Kidney (tissue), 14 donors: ENCODE data around the gene KRT24. TPM values are rescaled to one million over a fixed set of nuclear protein-coding genes. Genes with fewer than 3 reads are reported as not detected.

ENCODE experiments used
- DNase-seq, 5 donors: peaks; one replicate each; pipeline ENCODE4 v3.0.0-alpha.2; 2013 to 2020
- FAIRE-seq: peaks from 2 replicates; lab custom pipeline; 2012; peaks lifted over from hg19 to GRCh38; lab: Jason Lieb, UNC
- H3K27ac ChIP-seq, 2 donors: one replicate each; pipeline ENCODE4 v1.7.0; 2013; ENCODE audit warnings: low read depth in 2 of 2, low read length in 2 of 2, inconsistent platforms in 1 of 2
- H3K27me3 ChIP-seq: one replicate; pipeline ENCODE4 v1.7.1; 2013; ENCODE audit warnings: low read length, inconsistent platforms; ENCODE audit not compliant: control insufficient read depth, insufficient read depth
- H3K36me3 ChIP-seq, 3 donors: one replicate each; pipeline versions ENCODE4 v1.7.0 to v1.7.1; 2013; ENCODE audit warnings: low read length in 3 of 3, control low read depth in 1 of 3, inconsistent platforms in 1 of 3; ENCODE audit not compliant: insufficient read depth in 3 of 3, control insufficient read depth in 2 of 3
- H3K4me1 ChIP-seq, 3 donors: one replicate each; pipeline versions ENCODE4 v1.7.0 to v1.7.1; 2013; ENCODE audit warnings: low read length in 3 of 3, inconsistent platforms in 1 of 3, low read depth in 1 of 3; ENCODE audit not compliant: control insufficient read depth in 2 of 3, insufficient read depth in 2 of 3
- H3K4me3 ChIP-seq, 3 donors: one replicate each; pipeline versions ENCODE4 v1.7.0 to v1.8.1; 2013; ENCODE audit warnings: low read length in 3 of 3, control low read depth in 1 of 3, inconsistent platforms in 1 of 3
- H3K9ac ChIP-seq, 3 donors: one replicate each; pipeline versions ENCODE4 v1.7.0 to v1.7.1; 2013; ENCODE audit warnings: low read length in 3 of 3, control low read depth in 1 of 3, inconsistent platforms in 1 of 3
- H3K9me3 ChIP-seq, 3 donors: one replicate each; pipeline versions ENCODE4 v1.7.0 to v1.7.1; 2013; ENCODE audit warnings: low read length in 3 of 3, control low read depth in 1 of 3, inconsistent platforms in 1 of 3; ENCODE audit not compliant: control insufficient read depth in 2 of 3, insufficient read depth in 1 of 3
- CTCF ChIP-seq: IDR thresholded peaks from 3 replicates; pipeline ENCODE4 v1.5.1; 2012; ENCODE audit warnings: mild to moderate bottlenecking, moderate library complexity, borderline replicate concordance; ENCODE audit not compliant: insufficient read depth; ENCODE audit errors: extremely low read depth
- intact Hi-C: fragments of 100-400 bp; cut with DNase I; formaldehyde crosslinking; loops from one replicate; pipeline ENCODE4 v1.11.1; 2022
- polyA plus RNA-seq: library from polyadenylated mRNA; stranded (reverse); fragments of 350-450 nt; fragmentation: Illumina TruSeq; extraction: RNeasy Lipid Tissue Mini Kit (QIAGEN cat#74804); gene quantifications from one replicate; pipeline ENCODE4 v1.2.3, GENCODE V29; 2014; ENCODE audit warnings: low read depth, low replicate concordance; ENCODE audit not compliant: insufficient read depth
- total RNA-seq: library from RNA; stranded (reverse); fragmentation: NEBNext Ultra II Directional; extraction: Animal tissue kit (Norgen Biotek cat#: 25700); gene quantifications from one replicate; pipeline ENCODE4 v1.2.1, GENCODE V29; 2021
- donor health status: control.
- donor health status: control.
- donor health status: control.
- donor health status: control.
- donor health status: control.
- donor health status: DM: yes; HTN: yes; CAD: no.
- donor health status: Normal renal cell carcinoma (clear cell type).

The KRT24 gene
- total and polyA plus RNA-seq, 2 donors from 2014 or later = 0.31 TPM; not detected in 1

- Histone ChIP-seq H3K4me1 (peaks cover 0 to 2% (median 0%) of the 10 kb centered on the region in 3 donors), H3K4me3 (no peak overlapping the region), H3K36me3 (no peaks in the 10 kb centered on the region), H3K9ac (no peak overlapping the region), H3K9me3 (peaks cover 0 to 11% (median 0%) of the 10 kb centered on the region in 3 donors), H3K27me3 (no peaks in the 10 kb centered on the region), H3K27ac (no peak overlapping the region)
- no peak for DNase-seq
- intact Hi-C loops = no loop called here
- no peak for FAIRE-seq
- TF ChIP-seq CTCF = no peak
Observed at GRCh38 chr17:40738553-40738952, 35.0 kb upstream of the KRT24 start.

GRCh38 chr17:40735016-40735415 is 31.5 kb upstream of the KRT24 start:
- no peak for DNase-seq
- intact Hi-C loops = no loop called here
- H3K36me3 ChIP-seq = no peaks in the 10 kb centered on the region
- no peak for FAIRE-seq
- TF ChIP-seq CTCF = no peak
- no peaks in the 10 kb centered on the region for H3K9me3 ChIP-seq
- no peaks in the 10 kb centered on the region for H3K27me3 ChIP-seq
- H3K9ac ChIP-seq = no peak overlapping the region
- no peak overlapping the region for H3K4me3 ChIP-seq
- no peak overlapping the region for H3K27ac ChIP-seq
- no peaks in the 10 kb centered on the region for H3K4me1 ChIP-seq

- Histone ChIP-seq H3K9ac (no peak overlapping the region), H3K9me3 (no peaks in the 10 kb centered on the region), H3K27ac (no peak overlapping the region), H3K4me3 (no peak overlapping the region), H3K27me3 (no peaks in the 10 kb centered on the region), H3K4me1 (no peaks in the 10 kb centered on the region), H3K36me3 (no peaks in the 10 kb centered on the region)
- intact Hi-C loops = no loop called here
- no peak for TF ChIP-seq CTCF
- FAIRE-seq (no peak), DNase-seq (no peak)
Observed at GRCh38 chr17:40734018-40734417, 30.5 kb upstream of the KRT24 start.

- no peaks in the 10 kb centered on the region for H3K9me3 ChIP-seq
- intact Hi-C loops = no loop called here
- H3K4me1 ChIP-seq = no peaks in the 10 kb centered on the region
- no peaks in the 10 kb centered on the region for H3K36me3 ChIP-seq
- H3K4me3 ChIP-seq = no peak overlapping the region
- FAIRE-seq (no peak), DNase-seq (no peak)
- no peak overlapping the region for H3K27ac ChIP-seq
- H3K27me3 ChIP-seq = no peaks in the 10 kb centered on the region
- no peak for TF ChIP-seq CTCF
- H3K9ac ChIP-seq = no peak overlapping the region
Observed at GRCh38 chr17:40730970-40731369, 27.4 kb upstream of the KRT24 start.
